Endothelial cell of hepatic sinusoid (primary cell): Measurements from ENCODE around the gene MCC.
"Not testable (repeated sequence)": the region's sequence is repeated elsewhere in the genome, so short reads cannot be mapped to it uniquely, and the experiment has no call there.

ENCODE experiments used
- in situ Hi-C: cut with HindIII; loops from 2 replicates; pipeline ENCODE4 v1.10.0; 2017; ENCODE audit warnings: low sequenced_read_pairs

MCC gene

DNA sequence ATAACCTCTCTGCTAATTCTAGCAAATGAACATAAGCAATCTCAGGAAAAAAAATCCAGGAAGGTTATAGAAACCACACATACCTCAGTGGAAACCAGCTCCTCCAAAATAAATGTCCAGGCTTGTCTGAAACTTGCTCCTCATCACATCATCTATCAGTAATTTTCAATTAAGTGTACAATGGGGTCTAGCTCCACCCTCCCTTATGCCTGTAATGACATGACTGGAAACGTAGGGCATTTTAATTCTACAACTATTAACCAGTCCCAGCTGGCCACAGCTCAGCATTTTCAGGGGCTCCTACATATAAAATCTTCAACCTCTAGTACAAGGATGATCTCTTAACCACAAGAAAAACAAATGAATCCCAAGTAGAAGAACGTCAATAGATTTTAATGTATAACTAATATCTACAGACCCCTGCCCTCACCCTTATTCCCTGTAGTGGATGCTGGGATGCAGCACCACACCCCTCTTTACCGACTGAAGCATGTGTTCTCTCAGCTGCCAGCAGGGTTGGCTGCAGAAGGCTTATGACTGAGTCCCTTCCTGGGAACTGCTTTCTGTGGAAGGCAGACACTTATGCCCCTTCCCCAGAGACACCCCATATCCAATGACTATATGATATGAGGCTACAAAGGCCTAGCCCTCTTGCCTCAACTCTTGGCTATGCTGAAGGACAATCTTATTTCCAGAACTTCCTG, 60.2 kb downstream of the MCC start:
- in situ Hi-C loops = no loop called here

DNA sequence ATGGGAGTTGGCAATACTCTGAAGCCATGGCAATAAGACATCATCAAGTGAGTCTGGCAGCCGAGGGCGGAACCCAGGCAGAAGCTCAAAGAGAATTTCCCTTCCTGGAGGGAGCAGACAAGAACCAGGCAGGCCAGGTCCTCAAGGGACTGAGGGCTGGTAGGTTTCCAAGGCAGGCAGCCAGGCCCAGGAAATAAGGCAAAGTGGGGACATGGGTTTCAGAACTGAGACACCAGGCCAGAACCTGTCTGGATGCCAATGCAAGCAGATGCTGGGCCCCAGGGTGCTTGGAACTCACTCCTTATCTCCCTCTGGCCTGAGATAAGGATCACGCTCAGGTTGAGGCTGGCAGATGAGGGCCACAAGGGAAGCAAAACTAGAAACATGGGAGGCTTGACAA, 62.3 kb downstream of the MCC start:
- in situ Hi-C loops = no loop called here

DNA sequence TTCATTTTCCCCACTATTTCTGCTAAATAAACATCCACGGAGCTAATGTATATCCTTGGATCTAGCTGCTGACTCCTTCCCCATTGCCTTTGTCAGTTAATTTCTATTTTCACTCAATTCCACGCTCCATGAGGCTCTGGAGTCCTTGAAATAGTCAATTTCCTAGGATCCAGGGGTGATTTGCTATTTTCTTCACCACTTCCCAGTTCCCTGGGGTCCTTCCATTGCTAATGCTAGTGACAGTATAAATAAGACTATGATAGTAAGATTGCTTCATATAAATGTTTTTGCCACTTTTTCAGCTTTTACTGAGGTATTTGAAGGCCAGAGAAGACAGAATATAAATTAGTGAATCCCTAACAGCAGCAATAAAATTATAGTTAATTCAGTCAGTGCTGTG, 66.6 kb downstream of the MCC start:
- in situ Hi-C loops = loop anchor here (5.0 kb wide), 1 partner anchor 56 kb away; no protein-coding TSS in a partner anchor

DNA sequence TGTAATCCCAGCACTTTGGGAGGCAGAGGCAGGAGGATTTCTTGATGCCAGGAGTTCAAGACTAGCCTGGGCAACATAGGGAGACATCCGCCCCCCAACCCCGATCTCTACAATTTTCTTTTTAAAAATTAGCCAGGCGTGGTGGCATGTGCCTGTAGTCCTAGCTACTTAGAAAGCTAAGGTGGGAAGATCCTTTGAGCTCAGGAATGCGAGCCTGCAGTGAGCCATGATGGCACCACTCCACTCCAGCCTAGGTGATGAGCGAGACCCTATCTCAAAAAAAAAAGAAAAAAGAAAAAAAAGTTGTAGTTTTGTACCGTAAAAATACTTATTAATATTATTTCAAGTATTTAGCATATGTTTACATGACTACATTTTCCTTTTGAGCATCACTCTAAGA, 82.7 kb downstream of the MCC start:
- in situ Hi-C loops = no loop called here

DNA sequence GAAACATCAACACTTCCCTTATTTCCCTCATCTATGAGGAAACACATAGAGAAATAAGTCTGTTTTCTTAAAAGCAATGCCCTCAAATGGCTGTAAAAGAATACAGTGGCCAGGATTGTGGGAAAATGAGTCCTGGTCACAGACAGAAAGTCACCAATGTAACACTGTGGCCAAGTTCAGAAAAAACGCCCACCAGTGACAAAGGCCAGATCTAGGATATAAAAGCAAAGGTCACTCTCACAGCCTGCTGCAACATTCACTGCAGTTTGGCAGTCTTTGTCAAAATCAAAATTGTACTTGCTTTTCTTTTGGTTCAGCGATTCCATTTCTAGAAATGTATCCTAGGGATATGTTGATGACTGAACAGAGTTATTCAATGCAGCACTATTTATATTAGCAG, 84.0 kb downstream of the MCC start:
- in situ Hi-C loops = no loop called here

DNA sequence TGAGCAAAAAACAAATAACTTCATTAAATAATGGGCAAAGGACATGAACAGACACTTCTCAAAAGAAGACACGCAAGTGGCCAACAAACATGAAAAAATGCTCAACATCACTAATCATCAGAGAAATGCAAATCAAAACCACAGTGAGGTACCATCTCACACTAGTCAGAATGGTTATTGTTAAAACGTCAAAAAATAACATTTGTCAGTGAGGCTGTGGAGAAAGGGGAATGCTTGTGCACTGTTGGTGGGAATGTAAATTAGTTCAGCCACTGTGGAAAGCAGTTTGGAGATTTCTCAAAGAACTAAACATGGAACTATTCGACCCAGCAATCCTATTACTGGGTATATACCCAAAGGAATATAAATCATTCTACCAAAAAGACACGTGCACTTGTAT, 90.3 kb downstream of the MCC start:
- in situ Hi-C loops = not testable (repeated sequence)

DNA sequence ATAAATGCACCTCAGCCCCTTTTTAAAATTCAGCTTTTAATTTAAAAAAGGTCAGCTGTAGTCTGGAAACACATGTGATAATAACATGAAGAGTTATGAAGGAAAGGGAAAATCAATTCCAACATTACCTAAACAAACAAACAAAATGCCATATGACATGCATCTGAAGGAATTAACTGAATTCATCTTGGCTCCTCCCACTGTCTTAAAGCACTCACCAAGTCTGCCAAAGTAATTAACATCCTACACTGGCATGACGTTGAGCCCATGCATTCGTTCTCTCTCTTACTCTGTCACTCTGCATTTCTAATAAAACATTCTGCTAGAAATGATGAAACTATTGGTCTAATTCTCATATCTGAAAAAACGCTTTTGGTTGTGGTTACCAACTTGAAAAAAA, 91.2 kb downstream of the MCC start:
- in situ Hi-C loops = no loop called here

DNA sequence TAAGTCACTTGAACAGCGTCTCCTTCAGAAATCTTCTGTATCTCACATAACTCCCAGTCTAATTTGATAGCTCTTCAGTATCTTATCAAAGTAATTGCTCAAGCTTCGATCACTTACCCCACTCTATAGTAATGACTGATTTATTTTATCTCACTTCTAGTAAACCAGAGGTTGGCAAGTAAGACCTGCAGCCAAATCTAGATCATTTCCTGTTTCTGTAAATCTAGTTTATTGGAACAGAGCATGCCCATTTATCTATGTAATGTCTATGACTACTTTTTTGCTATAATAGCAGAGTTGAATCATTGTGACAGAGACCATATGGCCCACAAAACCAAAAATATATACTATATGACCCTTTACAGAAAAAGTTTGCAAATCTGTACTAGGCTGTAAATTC, 93.6 kb downstream of the MCC start:
- in situ Hi-C loops = no loop called here

DNA sequence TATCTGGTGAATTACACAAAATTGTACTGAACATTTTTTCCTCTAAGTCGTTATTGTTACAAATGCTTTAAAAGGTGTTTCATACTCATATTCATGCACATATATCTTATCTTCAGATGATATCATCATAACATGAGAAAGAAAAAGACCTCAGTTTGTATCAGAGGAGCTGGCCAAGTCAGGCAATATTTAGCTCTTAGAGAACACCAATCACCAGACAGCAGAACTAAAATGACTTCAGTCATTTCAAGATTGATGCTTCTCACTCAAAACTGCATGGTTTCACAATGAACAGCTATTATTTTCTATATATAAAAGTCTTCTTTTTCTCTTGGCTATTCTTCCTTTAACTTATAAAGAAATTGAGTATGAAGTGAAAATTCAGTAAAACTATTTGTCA, 98.0 kb downstream of the MCC start:
- in situ Hi-C loops = no loop called here

DNA sequence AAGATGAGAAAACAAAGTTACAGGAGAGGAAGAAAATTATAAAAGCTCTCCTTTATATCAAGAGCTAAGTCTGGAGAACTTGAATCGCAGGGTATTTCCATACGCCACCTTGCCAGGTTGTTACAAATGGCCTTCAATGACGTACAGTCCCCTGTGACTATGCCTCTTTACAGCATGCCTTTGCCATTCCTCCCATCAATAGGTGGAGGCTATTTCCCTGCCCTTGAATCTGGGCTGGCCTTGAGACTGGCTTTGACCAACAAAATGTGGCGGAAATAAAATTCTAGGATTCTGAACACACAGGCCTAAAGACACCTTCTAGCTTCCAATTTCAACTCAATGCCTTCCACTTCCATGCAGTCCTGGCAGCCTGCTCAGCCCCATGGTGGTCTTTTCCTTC, 99.1 kb downstream of the MCC start:
- in situ Hi-C loops = no loop called here

DNA sequence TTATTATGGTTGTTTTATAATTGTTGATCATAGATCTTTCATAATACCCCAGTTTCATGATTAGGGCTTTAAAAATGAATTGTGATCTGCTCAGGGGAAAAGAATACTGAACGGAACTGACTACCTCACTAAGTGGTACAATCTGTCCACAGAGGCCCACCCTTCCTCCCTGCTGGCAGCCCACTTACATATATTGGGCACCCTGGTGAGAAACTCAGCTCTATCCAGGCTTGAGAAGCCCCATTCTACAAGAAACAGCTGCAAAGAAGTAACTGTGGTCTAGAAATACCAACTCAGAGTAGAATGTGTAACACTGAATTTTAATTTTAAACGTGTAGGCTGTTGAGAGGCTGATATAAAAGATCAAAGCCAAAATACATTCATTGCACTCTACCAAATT, 100.4 kb downstream of the MCC start:
- in situ Hi-C loops = no loop called here

DNA sequence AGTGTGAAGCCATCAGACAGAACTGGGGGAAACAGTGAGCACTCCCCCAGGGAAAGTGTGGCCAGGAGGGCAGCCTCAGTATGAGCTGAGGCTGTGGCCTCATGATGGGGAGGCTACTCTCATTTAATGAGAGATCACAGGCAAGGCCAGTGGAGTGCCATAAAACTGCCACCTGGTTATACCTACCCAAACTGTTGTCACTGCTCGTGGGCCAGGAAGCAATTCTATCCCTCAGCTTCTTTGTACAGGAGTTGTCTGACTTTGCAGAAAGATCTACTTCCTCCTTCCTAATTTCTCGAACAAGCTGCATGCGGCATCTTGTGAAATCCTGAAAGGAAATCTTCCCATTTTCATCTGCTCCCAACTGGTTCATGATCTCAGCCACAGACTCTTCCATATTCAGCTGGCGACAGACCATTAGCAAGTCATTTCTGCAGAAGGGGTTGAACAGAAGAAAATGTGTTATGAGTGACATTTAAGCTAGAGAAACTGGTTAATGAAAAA, 103.4 kb downstream of the MCC start:
- in situ Hi-C loops = no loop called here

DNA sequence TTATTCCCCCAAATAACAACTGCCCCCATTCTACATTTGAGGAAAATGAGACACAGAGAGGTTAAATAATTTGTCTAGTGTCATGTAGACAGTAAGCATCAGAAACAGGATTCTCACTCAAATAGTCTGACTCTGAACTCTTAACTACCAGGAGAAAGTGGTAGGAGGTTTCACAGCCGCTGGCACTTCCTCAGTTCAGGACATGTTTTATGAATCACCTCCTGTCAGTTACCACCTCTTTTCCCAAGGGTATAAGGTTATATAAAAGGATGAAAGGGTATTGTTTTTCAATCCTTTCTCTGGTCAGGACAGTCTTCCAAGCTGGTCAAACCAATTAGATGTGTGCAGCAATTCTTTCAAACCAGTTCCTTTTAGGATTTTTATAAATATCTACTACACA, 105.5 kb downstream of the MCC start:
- in situ Hi-C loops = no loop called here

DNA sequence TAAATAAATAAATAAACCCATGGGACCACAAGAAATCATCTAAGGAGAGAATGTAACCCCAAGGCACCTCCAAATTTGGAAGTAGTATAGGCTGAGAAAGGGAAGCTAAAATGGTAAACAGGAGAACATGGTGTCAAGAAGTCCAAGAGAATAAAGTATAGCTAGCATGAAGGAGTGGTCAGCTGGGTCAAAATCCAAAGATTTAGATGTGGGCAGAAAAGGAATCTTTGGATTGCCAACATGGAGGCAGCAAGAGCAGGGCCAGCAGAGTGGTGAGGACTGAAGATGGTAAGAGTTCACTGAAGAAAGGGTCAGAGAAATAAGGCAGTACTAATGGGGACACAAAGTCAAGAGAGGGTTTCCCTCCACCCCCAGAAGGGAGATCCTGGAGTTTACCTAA, 106.5 kb downstream of the MCC start:
- in situ Hi-C loops = no loop called here

DNA sequence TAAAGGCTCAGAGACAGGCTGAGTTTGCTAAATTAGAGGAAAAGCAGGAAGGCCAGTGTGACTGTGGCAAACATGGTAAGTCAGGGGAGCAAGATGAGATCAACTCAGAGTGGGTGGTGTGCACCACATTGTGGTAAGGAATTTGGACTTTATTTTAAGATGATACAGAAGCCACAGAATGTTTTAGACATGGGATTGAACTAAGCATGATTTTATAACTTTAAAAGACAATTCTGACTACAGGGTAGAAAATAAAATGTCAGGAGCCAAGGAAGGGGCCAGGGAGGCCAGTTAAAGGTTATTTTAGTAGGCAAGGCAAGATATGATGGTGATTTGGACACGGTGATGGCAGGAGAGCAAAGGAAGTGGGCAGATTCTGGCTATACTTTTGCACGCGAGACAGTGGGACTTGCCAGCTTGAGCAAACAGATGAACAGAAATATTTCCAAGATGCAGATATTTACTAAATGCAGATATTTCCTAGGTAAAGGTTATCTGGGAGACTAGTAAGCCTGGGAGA, 107.4 kb downstream of the MCC start:
- in situ Hi-C loops = no loop called here

DNA sequence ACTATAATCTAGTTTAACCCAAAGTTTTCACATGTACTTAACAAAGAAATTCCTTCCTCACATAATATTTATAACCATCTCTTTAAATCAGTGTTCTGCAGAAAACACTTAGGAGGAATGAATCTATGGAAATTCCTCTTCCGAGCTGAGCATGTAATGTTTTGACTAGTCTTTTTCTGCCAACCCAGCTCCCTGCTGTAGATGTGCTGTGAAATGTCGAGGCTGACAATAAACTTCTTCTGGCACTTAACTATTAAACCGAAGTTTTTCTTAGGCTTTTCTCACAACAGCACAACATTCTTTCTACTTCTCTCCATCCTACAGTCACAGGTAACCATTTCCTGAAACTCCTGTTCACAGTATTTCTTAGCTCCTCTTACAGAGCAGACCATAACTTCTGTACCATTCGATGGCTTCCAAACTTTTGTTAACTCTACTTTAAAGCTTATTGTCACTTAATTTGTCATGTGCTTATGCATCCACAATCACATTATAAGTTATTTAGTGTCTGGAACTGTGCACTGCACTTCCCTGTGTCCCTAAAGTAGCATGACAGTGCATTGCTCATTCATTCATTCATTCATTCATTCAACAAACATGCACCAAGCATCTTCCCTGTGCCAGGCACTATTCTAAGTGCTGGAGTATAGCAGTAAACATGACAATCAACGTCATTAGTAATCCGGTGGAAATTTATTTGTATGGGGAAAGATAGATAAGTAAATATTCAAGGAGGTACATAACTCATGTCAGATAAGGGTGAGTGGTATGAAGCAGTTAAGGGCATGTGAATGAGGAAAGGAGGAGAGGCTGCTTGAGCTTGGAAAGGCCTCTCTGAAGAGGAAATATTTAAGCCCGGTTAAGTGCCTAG, 108.1 kb downstream of the MCC start:
- in situ Hi-C loops = no loop called here

DNA sequence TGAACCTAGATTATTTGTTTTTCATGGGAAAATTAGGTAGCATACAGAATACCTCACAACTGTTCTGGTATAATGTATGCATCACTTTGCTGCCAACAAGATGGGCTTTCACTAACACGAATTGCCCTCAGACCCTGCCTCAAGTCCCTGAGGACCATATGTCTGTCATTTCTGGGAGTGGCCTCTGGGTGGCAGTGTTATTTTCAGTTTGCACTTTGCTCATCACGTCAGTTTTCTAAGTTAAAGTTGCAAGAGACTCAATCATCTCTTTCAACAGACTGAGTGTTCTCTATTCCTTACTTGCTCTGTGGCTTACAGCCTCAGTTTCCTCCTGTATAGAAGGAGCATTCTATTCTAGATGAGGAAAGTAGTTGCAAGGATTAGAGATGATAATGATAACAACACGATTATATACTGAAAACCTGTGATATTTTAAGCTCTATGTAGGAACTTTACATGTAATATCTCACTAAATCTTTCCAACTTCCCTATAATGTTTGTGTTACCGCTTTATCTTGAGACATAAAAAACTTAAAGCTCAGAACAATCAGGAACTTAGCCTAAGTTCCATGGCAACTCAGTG, 109.2 kb downstream of the MCC start:
- in situ Hi-C loops = no loop called here

DNA sequence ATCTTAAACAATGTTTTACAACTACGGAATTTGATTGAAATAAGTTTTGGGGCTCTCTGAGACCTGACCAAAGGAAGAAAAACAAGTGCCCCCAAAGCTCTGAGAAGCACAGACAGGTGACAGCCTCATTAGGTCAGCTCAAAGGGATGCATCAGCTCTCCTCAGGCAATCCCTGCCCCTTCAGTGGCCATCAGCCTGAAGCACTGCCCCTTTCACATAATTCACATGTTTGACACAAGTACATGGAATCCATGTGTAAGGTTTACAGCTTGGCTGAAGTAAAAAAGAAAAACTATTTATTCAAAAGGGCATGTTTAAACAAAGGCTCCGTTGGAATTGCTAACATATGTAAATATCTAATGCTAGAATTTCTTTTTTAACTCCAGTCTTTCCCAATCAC, 109.7 kb downstream of the MCC start:
- in situ Hi-C loops = no loop called here

DNA sequence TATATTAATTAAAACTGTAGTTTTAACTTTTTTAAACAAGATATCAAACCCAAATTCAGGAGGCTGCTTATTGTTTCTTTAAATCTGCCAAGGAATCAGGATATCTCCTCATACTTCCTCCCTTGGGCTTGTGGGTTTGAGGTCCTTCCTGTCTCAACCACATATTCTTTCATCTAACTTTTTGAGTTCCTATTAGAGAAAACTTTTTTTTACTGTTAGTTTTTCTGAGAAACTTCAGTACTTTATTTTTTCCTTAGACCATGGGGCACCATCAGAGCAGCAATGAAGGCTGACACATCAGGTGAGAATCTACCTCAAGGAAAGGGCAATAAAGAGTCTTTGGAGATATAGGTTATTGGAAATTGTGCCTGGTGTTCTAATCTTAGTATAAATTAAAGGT, 110.2 kb downstream of the MCC start:
- in situ Hi-C loops = no loop called here

DNA sequence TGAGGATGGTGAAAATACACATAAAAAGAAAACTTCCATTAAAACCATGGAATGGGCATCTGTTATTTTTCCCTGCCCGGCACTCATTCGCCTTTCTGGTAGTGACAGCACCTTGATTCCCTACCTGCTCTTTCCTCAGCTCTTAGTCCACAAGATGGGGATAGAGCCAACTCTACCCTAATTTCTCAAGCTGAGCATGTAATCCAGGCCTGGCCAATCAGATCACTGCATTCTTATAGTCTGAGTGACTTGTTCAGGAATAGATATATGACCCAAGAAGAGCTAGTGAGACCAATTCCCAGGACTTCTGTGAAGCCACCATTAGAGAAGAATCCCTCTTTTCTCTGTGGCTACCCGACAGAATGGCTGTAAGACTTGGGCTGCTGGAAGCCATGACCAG, 111.6 kb downstream of the MCC start:
- in situ Hi-C loops = no loop called here

DNA sequence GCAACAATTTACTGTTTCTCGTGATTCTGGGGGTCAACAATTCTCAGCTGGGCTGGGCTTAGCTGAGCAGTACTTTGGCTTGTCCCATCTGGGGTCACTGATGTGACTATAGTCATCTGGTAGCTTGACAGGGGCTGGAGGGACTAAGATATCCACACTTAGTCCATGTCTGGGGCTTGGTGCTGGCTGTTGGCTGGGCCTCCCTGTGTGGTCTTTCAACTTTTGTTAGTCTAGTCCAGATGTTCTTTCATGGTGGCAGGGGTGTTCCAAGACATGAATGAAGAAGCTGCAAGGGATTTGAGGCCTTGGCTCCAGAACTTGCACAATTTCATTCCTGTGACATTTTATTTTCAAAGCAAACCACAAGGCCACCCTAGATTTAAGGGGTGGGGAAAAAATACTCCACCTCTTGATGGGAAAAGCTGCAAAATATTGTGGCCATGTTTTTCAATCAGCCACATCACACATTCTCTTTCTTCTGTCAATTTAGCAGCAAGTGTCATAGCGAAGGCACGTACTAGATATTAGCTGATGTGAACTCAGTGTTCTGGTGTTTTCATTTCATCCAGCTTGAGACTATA, 112.7 kb downstream of the MCC start:
- in situ Hi-C loops = no loop called here
